Peyer's patch (tissue), 4 donors: ENCODE results near the gene WWP2.

Source experiments
- POLR2A ChIP-seq, 2 donors: fragments of 450-650 bp; IDR thresholded peaks; one replicate each; pipeline ENCODE4 v1.5.1; 2017; ENCODE audit warnings: antibody characterized with exemption in 2 of 2, mild to moderate bottlenecking in 2 of 2, moderate library complexity in 2 of 2
- TF ChIP-seq, protein P1 (sequence below), 6 experiments: fragments of 450-650 bp in 4 of 6; fragments of 200-600 bp in 2 of 6; sonication (generic) in 1 of 6; IDR thresholded peaks; one replicate each; pipeline ENCODE4 v1.5.1; 2017 to 2019; ENCODE audit warnings: antibody characterized with exemption in 6 of 6, mild to moderate bottlenecking in 3 of 6, moderate library complexity in 1 of 6

DNA sequence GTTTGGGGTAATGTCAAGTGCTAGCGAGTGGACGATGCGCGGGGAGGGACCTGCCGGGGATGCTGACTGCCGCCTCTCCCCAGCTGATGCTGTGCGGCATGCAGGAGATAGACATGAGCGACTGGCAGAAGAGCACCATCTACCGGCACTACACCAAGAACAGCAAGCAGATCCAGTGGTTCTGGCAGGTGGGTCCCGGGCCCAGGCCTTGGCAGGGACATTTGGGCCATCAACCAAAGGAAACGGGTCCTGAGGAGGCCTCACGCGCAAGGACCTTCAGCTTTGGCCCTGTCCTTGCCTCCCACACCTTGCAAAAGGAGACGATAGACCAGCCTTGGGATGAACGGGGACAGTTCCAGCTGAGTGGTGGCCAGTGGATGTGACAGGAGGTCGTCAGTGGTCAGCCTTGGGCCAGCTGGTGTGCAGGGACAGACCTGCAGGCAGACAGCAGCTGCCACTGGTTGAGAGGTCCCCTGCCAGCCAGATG lies 175.4 kb downstream of the WWP2 start:
- no peak for TF ChIP-seq POLR2A (IDR thresholded peaks at IDR 0.05)
- TF ChIP-seq, protein P1, sequence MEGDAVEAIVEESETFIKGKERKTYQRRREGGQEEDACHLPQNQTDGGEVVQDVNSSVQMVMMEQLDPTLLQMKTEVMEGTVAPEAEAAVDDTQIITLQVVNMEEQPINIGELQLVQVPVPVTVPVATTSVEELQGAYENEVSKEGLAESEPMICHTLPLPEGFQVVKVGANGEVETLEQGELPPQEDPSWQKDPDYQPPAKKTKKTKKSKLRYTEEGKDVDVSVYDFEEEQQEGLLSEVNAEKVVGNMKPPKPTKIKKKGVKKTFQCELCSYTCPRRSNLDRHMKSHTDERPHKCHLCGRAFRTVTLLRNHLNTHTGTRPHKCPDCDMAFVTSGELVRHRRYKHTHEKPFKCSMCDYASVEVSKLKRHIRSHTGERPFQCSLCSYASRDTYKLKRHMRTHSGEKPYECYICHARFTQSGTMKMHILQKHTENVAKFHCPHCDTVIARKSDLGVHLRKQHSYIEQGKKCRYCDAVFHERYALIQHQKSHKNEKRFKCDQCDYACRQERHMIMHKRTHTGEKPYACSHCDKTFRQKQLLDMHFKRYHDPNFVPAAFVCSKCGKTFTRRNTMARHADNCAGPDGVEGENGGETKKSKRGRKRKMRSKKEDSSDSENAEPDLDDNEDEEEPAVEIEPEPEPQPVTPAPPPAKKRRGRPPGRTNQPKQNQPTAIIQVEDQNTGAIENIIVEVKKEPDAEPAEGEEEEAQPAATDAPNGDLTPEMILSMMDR (IDR thresholded peaks at IDR 0.05), result no peak
